HFFc6 (cell line): ENCODE data around the gene ROBO1. TPM values are rescaled to one million over a fixed set of nuclear protein-coding genes. Genes with fewer than 3 reads are reported as not detected.
A peak's percentile ranks its signal among the peaks of the same experiment; 100 is the strongest.

Experiments
- DNase-seq: peaks from one replicate; pipeline ENCODE4 v3.0.0-alpha.2; 2018
- H3K27ac Mint-ChIP-seq: 2 replicates; pipeline ENCODE4 v1.8.0; 2020; ENCODE audit warnings: mild to moderate bottlenecking, mixed read lengths
- H3K27me3 Mint-ChIP-seq: 2 replicates; pipeline ENCODE4 v1.8.0; 2021; ENCODE audit warnings: mild to moderate bottlenecking, moderate library complexity, mixed read lengths; ENCODE audit not compliant: insufficient read depth
- H3K36me3 Mint-ChIP-seq: 2 replicates; pipeline ENCODE4 v1.8.0; 2021; ENCODE audit warnings: low read depth, mixed read lengths
- H3K4me1 Mint-ChIP-seq: 2 replicates; pipeline ENCODE4 v1.8.0; 2020; ENCODE audit warnings: low read depth, mixed read lengths
- H3K4me3 Mint-ChIP-seq: 2 replicates; pipeline ENCODE4 v1.8.0; 2020; ENCODE audit warnings: mild to moderate bottlenecking, moderate library complexity, mixed read lengths
- H3K9me3 Mint-ChIP-seq: 2 replicates; pipeline ENCODE4 v1.8.0; 2020; ENCODE audit warnings: mild to moderate bottlenecking, mixed read lengths
- CTCF ChIP-seq: fragments of 200-600 bp; sonication (generic); IDR thresholded peaks from 2 replicates; pipeline ENCODE4 v1.5.0; 2021; ENCODE audit warnings: antibody characterized with exemption, mild to moderate bottlenecking
- total RNA-seq, 6 experiments: library from RNA; stranded (reverse); fragmentation: NEBNext Ultra II Directional; extraction: Animal tissue kit (Norgen Biotek cat#: 25700); gene quantifications; 2 replicates in 1 of 6; 3 replicates in 5 of 6; pipeline ENCODE4 v1.2.3, GENCODE V29; 2021

The ROBO1 gene
- total RNA-seq, 6 experiments from 2014 or later = 38.7 to 51.3 (median 41.7) TPM

GRCh38 chr3:78827618-78828017 lies 940.2 kb downstream of the ROBO1 start:
- H3K4me3 Mint-ChIP-seq = no peak overlapping the region

GRCh38 chr3:78825858-78826215 lies 942.0 kb downstream of the ROBO1 start:
- Mint-ChIP-seq H3K9me3 (no peaks in the 10 kb centered on the region), H3K36me3 (peaks cover 5% of the 10 kb centered on the region; the same call in 1 of the 2 replicates), H3K27ac (no peak overlapping the region), H3K4me3 (no peak overlapping the region), H3K27me3 (no peaks in the 10 kb centered on the region), H3K4me1 (peaks cover 31% of the 10 kb centered on the region)
- DNase-seq = no peak
- no peak for TF ChIP-seq CTCF

More at GRCh38 chr3:78827618-78828017, 940.2 kb downstream of the ROBO1 start:
- Mint-ChIP-seq H3K27ac (no peak overlapping the region), H3K36me3 (peaks cover 5% of the 10 kb centered on the region; the same call in 1 of the 2 replicates), H3K9me3 (no peaks in the 10 kb centered on the region), H3K4me1 (peaks cover 36% of the 10 kb centered on the region), H3K27me3 (no peaks in the 10 kb centered on the region)
- TF ChIP-seq CTCF = no peak
- no peak for DNase-seq

- no peak for DNase-seq
- H3K36me3 Mint-ChIP-seq = peaks cover 3% of the 10 kb centered on the region; the same call in 1 of the 2 replicates
- H3K4me3 Mint-ChIP-seq = no peak overlapping the region
- no peaks in the 10 kb centered on the region for H3K27me3 Mint-ChIP-seq
- no peak overlapping the region for H3K27ac Mint-ChIP-seq
- TF ChIP-seq CTCF = no peak
- H3K4me1 Mint-ChIP-seq = peaks cover 31% of the 10 kb centered on the region
- no peaks in the 10 kb centered on the region for H3K9me3 Mint-ChIP-seq
These were observed 942.5 kb downstream of the ROBO1 start for GRCh38 chr3:78825118-78825857.

GRCh38 chr3:78823859-78824258 lies 943.9 kb downstream of the ROBO1 start:
- no peaks in the 10 kb centered on the region for H3K27me3 Mint-ChIP-seq
- H3K4me3 Mint-ChIP-seq = no peak overlapping the region
- DNase-seq = peak; percentile 45
- no peak overlapping the region; the same call in 1 of the 2 replicates for H3K27ac Mint-ChIP-seq
- TF ChIP-seq CTCF = no peak
- no peaks in the 10 kb centered on the region for H3K9me3 Mint-ChIP-seq
- peaks cover 31% of the 10 kb centered on the region for H3K4me1 Mint-ChIP-seq
- H3K36me3 Mint-ChIP-seq = no peaks in the 10 kb centered on the region

- Mint-ChIP-seq H3K9me3 (no peaks in the 10 kb centered on the region), H3K4me3 (no peak overlapping the region), H3K36me3 (no peaks in the 10 kb centered on the region), H3K27me3 (no peaks in the 10 kb centered on the region), H3K27ac (no peak overlapping the region; the same call in 1 of the 2 replicates), H3K4me1 (peaks cover 31% of the 10 kb centered on the region)
- DNase-seq = no peak
- TF ChIP-seq CTCF = no peak
These were observed 944.4 kb downstream of the ROBO1 start for GRCh38 chr3:78823434-78823833.
